Measurements from ENCODE around the gene VPS8.

Gene VPS8

GRCh38 chr3:184765730-184766074 is 46.3 kb upstream of the VPS8 start:
- TF ChIP-seq REST (IDR thresholded peaks at IDR 0.05; ENCODE audit: insufficient replicate concordance, low read depth) (no peak), SPI1 (IDR thresholded peaks at IDR 0.05; ENCODE audit: borderline replicate concordance, low read depth) (peak; percentile 66; the same call in 1 of the 2 replicates), POLR2AphosphoS5 (IDR thresholded peaks at IDR 0.05; ENCODE audit: low read depth) (no peak)
- Histone ChIP-seq H3K27me3 (ENCODE audit: insufficient read depth, poor library complexity, severe bottlenecking) (no peaks in the 10 kb centered on the region), H3K27ac (replicated peaks) (no peak overlapping the region), H3K4me3 (replicated peaks; ENCODE audit: insufficient read depth, low read length) (no peak overlapping the region)
- peak in 1 of 2 experiments; percentile 42 for DNase-seq (ENCODE audit: low read depth in 1 of 2, low spot score in 1 of 2)

- no peaks in the 10 kb centered on the region for H3K27me3 ChIP-seq (ENCODE audit: insufficient read depth, poor library complexity, severe bottlenecking)
- no peak for DNase-seq (ENCODE audit: low read depth in 1 of 2, low spot score in 1 of 2)
- H3K27ac ChIP-seq (replicated peaks): no peak overlapping the region
- TF ChIP-seq CTCF (IDR thresholded peaks at IDR 0.05; ENCODE audit: insufficient read depth, low read length) (no peak), POLR2AphosphoS5 (IDR thresholded peaks at IDR 0.05; ENCODE audit: low read depth) (no peak), GABPA (IDR thresholded peaks at IDR 0.05; ENCODE audit: low read depth) (no peak), SPI1 (IDR thresholded peaks at IDR 0.05; ENCODE audit: borderline replicate concordance, low read depth) (no peak), REST (IDR thresholded peaks at IDR 0.05; ENCODE audit: insufficient replicate concordance, low read depth) (no peak)
- no peak overlapping the region for H3K4me3 ChIP-seq (replicated peaks; ENCODE audit: insufficient read depth, low read length)
Observed at GRCh38 chr3:184766555-184767261, 45.3 kb upstream of the VPS8 start.

- DNase-seq (ENCODE audit: low read depth in 1 of 2, low spot score in 1 of 2): no peak
- TF ChIP-seq POLR2AphosphoS5 (IDR thresholded peaks at IDR 0.05; ENCODE audit: low read depth): no peak
- H3K27ac ChIP-seq (replicated peaks): no peak overlapping the region
- no peak overlapping the region for H3K4me3 ChIP-seq (replicated peaks; ENCODE audit: insufficient read depth, low read length)
- no peaks in the 10 kb centered on the region for H3K27me3 ChIP-seq (ENCODE audit: insufficient read depth, poor library complexity, severe bottlenecking)
Observed at GRCh38 chr3:184767377-184767776, 44.6 kb upstream of the VPS8 start.

DNA sequence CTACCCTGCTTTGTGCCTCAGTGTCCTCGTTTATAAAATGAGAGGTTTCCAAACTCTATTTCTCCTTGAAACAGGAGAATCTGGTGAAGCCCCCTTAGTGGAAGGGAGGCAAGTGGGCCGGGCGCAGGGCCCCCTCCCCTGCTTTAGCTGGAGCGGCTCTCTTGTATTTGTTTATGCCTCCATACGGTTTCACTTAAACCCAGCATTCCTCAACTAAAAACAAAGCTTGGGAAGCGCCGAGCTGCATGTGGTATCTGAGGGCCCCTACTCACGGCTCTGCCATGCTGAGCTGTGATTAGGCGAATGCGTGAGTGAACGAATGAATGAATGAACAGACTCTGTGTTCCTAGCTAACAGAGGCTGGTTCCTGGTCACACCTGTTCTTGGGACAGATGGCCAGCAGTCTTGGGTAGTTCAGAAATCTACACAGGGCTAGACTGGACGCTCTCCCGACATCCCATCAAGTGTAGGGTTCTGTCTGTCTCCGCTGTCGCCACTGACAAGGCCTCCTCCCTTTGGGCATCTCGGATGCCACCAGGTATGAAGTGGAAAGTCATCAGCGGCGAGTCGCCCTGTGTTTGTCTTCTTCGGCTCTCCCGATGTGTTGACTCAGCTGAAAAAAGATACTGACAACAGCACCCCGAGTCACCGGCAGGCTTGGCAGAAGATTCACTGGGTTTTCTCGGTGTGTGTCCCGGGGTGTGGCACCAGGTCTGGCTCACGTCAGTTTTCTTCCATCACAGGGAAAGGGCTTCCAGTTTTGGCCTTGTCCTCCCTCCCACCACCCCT is 42.4 kb upstream of the VPS8 start:
- no peak for TF ChIP-seq CTCF (IDR thresholded peaks at IDR 0.05; ENCODE audit: insufficient read depth, low read length)
- TF ChIP-seq SPI1 (IDR thresholded peaks at IDR 0.05; ENCODE audit: borderline replicate concordance, low read depth): no peak
- TF ChIP-seq GABPA (IDR thresholded peaks at IDR 0.05; ENCODE audit: low read depth): no peak
- TF ChIP-seq POLR2AphosphoS5 (IDR thresholded peaks at IDR 0.05; ENCODE audit: low read depth): no peak
- no peak for TF ChIP-seq REST (IDR thresholded peaks at IDR 0.05; ENCODE audit: insufficient replicate concordance, low read depth)
- Histone ChIP-seq H3K4me3 (replicated peaks; ENCODE audit: insufficient read depth, low read length) (no peak overlapping the region), H3K27me3 (ENCODE audit: insufficient read depth, poor library complexity, severe bottlenecking) (no peaks in the 10 kb centered on the region)

More for the DNA sequence above, 42.4 kb upstream of the VPS8 start:
- no peak for DNase-seq (ENCODE audit: low read depth in 1 of 2, low spot score in 1 of 2)
- no peak overlapping the region for H3K27ac ChIP-seq (replicated peaks)
